T-cell (primary cell): ENCODE data around the gene CPPED1. TPM values are rescaled to one million over a fixed set of nuclear protein-coding genes. Genes with fewer than 3 reads are reported as not detected.
A peak's percentile ranks its signal among the peaks of the same experiment; 100 is the strongest.

Experiments used
- ATAC-seq, 4 experiments: fragments of 200-7000 bp in 3 of 4; fragments of 150-1000 bp in 1 of 4; cut with Tn5 transposase; replicated peaks in 1 of 4; 1 replicate in 3 of 4; 2 replicates in 1 of 4; pipeline ENCODE4 v1.10.0; 2021; ENCODE audit warnings: moderate library complexity in 3 of 4, mild to moderate bottlenecking in 2 of 4, moderate number of reproducible peaks in 1 of 4
- CTCF ChIA-PET, 2 donors: fragments of 300-600 bp; sonication (Branson Sonifier 250); formaldehyde crosslinking; loops; one replicate each; lab custom pipeline; 2022; ENCODE audit warnings: antibody characterized with exemption in 2 of 2; lab: Charles Lee
- POLR2A ChIA-PET, 2 donors: fragments of 300-600 bp; sonication (Branson Sonifier 250); formaldehyde crosslinking; loops; one replicate each; lab custom pipeline; 2022; ENCODE audit warnings: antibody characterized with exemption in 2 of 2; lab: Charles Lee
- DNase-seq, 35 experiments: peaks; one replicate each; pipeline versions ENCODE4 v3.0.0 to v3.0.0-alpha.2; 2013 to 2023
- H3K27ac ChIP-seq: one replicate; pipeline ENCODE4 v1.5.1; 2013; ENCODE audit warnings: low read length
- H3K27me3 ChIP-seq, 2 experiments: replicated peaks in 1 of 2; 1 replicate in 1 of 2; 2 replicates in 1 of 2; pipeline versions ENCODE4 v1.6.1 to v1.7.0; 2013; ENCODE audit warnings: low read length in 1 of 2, mixed read lengths in 1 of 2; ENCODE audit not compliant: control insufficient read depth in 2 of 2, insufficient read depth in 2 of 2; ENCODE audit errors: extremely low read depth in 1 of 2
- H3K36me3 ChIP-seq, 2 donors: 1 replicate in 1 of 2; 2 replicates in 1 of 2; pipeline versions ENCODE4 v1.6.1 to v1.7.0; 2013; ENCODE audit warnings: low read length in 1 of 2; ENCODE audit not compliant: control insufficient read depth in 2 of 2, insufficient read depth in 1 of 2; ENCODE audit errors: extremely low read depth in 1 of 2
- H3K4me1 ChIP-seq, 2 experiments: 1 replicate in 1 of 2; 2 replicates in 1 of 2; pipeline versions ENCODE4 v1.6.1 to v1.7.0; 2013; ENCODE audit warnings: low read length in 2 of 2, mixed read lengths in 1 of 2; ENCODE audit not compliant: insufficient read depth in 2 of 2, control insufficient read depth in 1 of 2; ENCODE audit errors: extremely low read depth in 1 of 2
- H3K4me3 ChIP-seq, 2 donors: 1 replicate in 1 of 2; 2 replicates in 1 of 2; pipeline versions ENCODE4 v1.5.1 to v1.7.0; 2013; ENCODE audit warnings: mild to moderate bottlenecking in 2 of 2, low read length in 1 of 2, moderate library complexity in 1 of 2; ENCODE audit not compliant: control insufficient read depth in 1 of 2; ENCODE audit errors: extremely low read depth in 1 of 2
- H3K9me3 ChIP-seq: 2 replicates; pipeline ENCODE4 v1.7.0; 2013
- H3K27ac Mint-ChIP-seq, 2 donors: one replicate each; pipeline ENCODE4 v1.8.0; 2020 to 2021; ENCODE audit warnings: mild to moderate bottlenecking in 2 of 2, mixed read lengths in 2 of 2
- H3K27me3 Mint-ChIP-seq, 2 donors: one replicate each; pipeline ENCODE4 v1.8.0; 2021 to 2022; ENCODE audit warnings: mixed read lengths in 2 of 2
- H3K36me3 Mint-ChIP-seq: one replicate; pipeline ENCODE4 v1.8.0; 2021; ENCODE audit warnings: mixed read lengths
- H3K4me1 Mint-ChIP-seq, 3 donors: one replicate each; pipeline ENCODE4 v1.8.0; 2020 to 2022; ENCODE audit warnings: mixed read lengths in 3 of 3, mild to moderate bottlenecking in 1 of 3
- H3K4me3 Mint-ChIP-seq, 3 donors: one replicate each; pipeline ENCODE4 v1.8.0; 2020 to 2022; ENCODE audit warnings: mild to moderate bottlenecking in 3 of 3, mixed read lengths in 3 of 3, moderate library complexity in 3 of 3
- H3K9me3 Mint-ChIP-seq, 3 donors: one replicate each; pipeline ENCODE4 v1.8.0; 2020 to 2022; ENCODE audit warnings: mixed read lengths in 3 of 3
- WGBS: methylation state at CpG from one replicate; pipeline ENCODE4 v1.1.5; 2013; ENCODE audit warnings: missing lambda C conversion rate; ENCODE audit not compliant: insufficient coverage; 5-methylcytosine and 5-hydroxymethylcytosine counted together
- total RNA-seq, 35 experiments: library from RNA in 6 of 35; stranded (reverse) in 6 of 35; fragments of 120-200 nt in 1 of 35; gene quantifications; one replicate each; pipeline versions ENCODE4 v1.2.1 to v1.2.4 and lab custom pipeline; 2013 to 2026

CPPED1 gene
- total RNA-seq, 5 donors from 2014 or later (not counting 1 experiment from before 2014, with no cell fraction given), result 2.9 to 9.2 (median 7.5) TPM

- DNase-seq (no peak), ATAC-seq (no peak)
- H3K4me3 Mint-ChIP-seq, result no peak overlapping the region
- H3K36me3 ChIP-seq, result no peaks in the 10 kb centered on the region
- H3K36me3 Mint-ChIP-seq, result no peaks in the 10 kb centered on the region
- WGBS, result 70% methylated on average over 7 of the region's 10 CpGs
- ChIA-PET CTCF (interaction anchor here in 1 of 2 donors (1.8 kb wide), 1 partner anchor 16 kb away, joined by 10 read pairs; no protein-coding TSS in a partner anchor), POLR2A (no interaction called here)
- no peaks in the 10 kb centered on the region for H3K4me1 ChIP-seq
- H3K27me3 ChIP-seq, result peaks cover 0 to 30% of the 10 kb centered on the region in 2 experiments
- peaks cover 0 to 5% (median 0%) of the 10 kb centered on the region in 3 donors for H3K9me3 Mint-ChIP-seq
- H3K27ac Mint-ChIP-seq, result no peak overlapping the region
- H3K27ac ChIP-seq, result no peak overlapping the region
- no peak overlapping the region for H3K4me3 ChIP-seq
- peaks cover 0 to 7% (median 0%) of the 10 kb centered on the region in 3 donors for H3K4me1 Mint-ChIP-seq
- peaks cover 5 to 31% of the 10 kb centered on the region in 2 donors for H3K27me3 Mint-ChIP-seq
- H3K9me3 ChIP-seq, result no peaks in the 10 kb centered on the region
Observed at GRCh38 chr16:12833926-12834325, 30.2 kb upstream of the CPPED1 start.

- CTCF ChIA-PET, result interaction anchor here (0.6 to 0.7 kb wide), 2 partner anchors 734 to 1909 kb away, joined by 3 read pairs; no protein-coding TSS in a partner anchor
- Mint-ChIP-seq H3K4me3 (no peak overlapping the region), H3K4me1 (no peaks in the 10 kb centered on the region), H3K36me3 (no peaks in the 10 kb centered on the region), H3K27me3 (peaks cover 5 to 15% of the 10 kb centered on the region in 2 donors), H3K27ac (no peak overlapping the region), H3K9me3 (no peaks in the 10 kb centered on the region)
- peaks cover 0 to 19% of the 10 kb centered on the region in 2 experiments for H3K27me3 ChIP-seq
- H3K27ac ChIP-seq, result no peak overlapping the region
- POLR2A ChIA-PET, result no interaction called here
- H3K4me3 ChIP-seq, result no peak overlapping the region
- H3K9me3 ChIP-seq, result no peaks in the 10 kb centered on the region
- no peaks in the 10 kb centered on the region for H3K4me1 ChIP-seq
- H3K36me3 ChIP-seq, result no peaks in the 10 kb centered on the region
- ATAC-seq (no peak), DNase-seq (no peak)
- WGBS, result 86% methylated on average over 6 of the region's 11 CpGs
Observed at GRCh38 chr16:12829096-12829888, 25.6 kb upstream of the CPPED1 start.

GRCh38 chr16:12828206-12828605 lies 24.5 kb upstream of the CPPED1 start:
- Mint-ChIP-seq H3K4me1 (no peaks in the 10 kb centered on the region), H3K27ac (no peak overlapping the region), H3K27me3 (peaks cover 5 to 9% of the 10 kb centered on the region in 2 donors), H3K9me3 (no peaks in the 10 kb centered on the region), H3K36me3 (no peaks in the 10 kb centered on the region), H3K4me3 (no peak overlapping the region)
- peaks cover 0 to 15% of the 10 kb centered on the region in 2 experiments for H3K27me3 ChIP-seq
- no peaks in the 10 kb centered on the region for H3K4me1 ChIP-seq
- ChIA-PET POLR2A (interaction anchor here in 1 of 2 donors (0.6 kb wide), 1 partner anchor 906 kb away, joined by 4 read pairs; no protein-coding TSS in a partner anchor), CTCF (no interaction called here)
- ATAC-seq (no peak), DNase-seq (no peak)
- no peak overlapping the region for H3K4me3 ChIP-seq
- H3K9me3 ChIP-seq, result no peaks in the 10 kb centered on the region
- no peak overlapping the region for H3K27ac ChIP-seq
- no peaks in the 10 kb centered on the region for H3K36me3 ChIP-seq

- no peak for DNase-seq
- H3K9me3 ChIP-seq, result no peaks in the 10 kb centered on the region
- ChIA-PET POLR2A (interaction anchor here in 1 of 2 donors (0.7 kb wide), 1 partner anchor 26 kb away, joined by 3 read pairs; no protein-coding TSS in a partner anchor), CTCF (no interaction called here)
- no peak for ATAC-seq
- no peaks in the 10 kb centered on the region for H3K9me3 Mint-ChIP-seq
- H3K27me3 Mint-ChIP-seq, result peaks cover 5 to 8% of the 10 kb centered on the region in 2 donors
- no peaks in the 10 kb centered on the region for H3K4me1 Mint-ChIP-seq
- no peak overlapping the region for H3K27ac ChIP-seq
- H3K4me3 ChIP-seq, result no peak overlapping the region
- H3K36me3 Mint-ChIP-seq, result no peaks in the 10 kb centered on the region
- no peak overlapping the region for H3K27ac Mint-ChIP-seq
- H3K4me3 Mint-ChIP-seq, result no peak overlapping the region
- H3K36me3 ChIP-seq, result no peaks in the 10 kb centered on the region
- peaks cover 0 to 7% of the 10 kb centered on the region in 2 experiments for H3K27me3 ChIP-seq
- H3K4me1 ChIP-seq, result no peaks in the 10 kb centered on the region
- 29% methylated on average over 1 of the region's 3 CpGs for WGBS
Observed at GRCh38 chr16:12826559-12826958, 22.9 kb upstream of the CPPED1 start.

- Histone ChIP-seq H3K9me3 (no peaks in the 10 kb centered on the region), H3K36me3 (no peaks in the 10 kb centered on the region), H3K27me3 (no peaks in the 10 kb centered on the region), H3K27ac (no peak overlapping the region), H3K4me1 (peaks cover 0 to 3% of the 10 kb centered on the region in 2 experiments), H3K4me3 (no peak overlapping the region)
- Mint-ChIP-seq H3K27me3 (no peaks in the 10 kb centered on the region), H3K4me1 (peaks cover 0 to 4% (median 2%) of the 10 kb centered on the region in 3 donors), H3K36me3 (no peaks in the 10 kb centered on the region), H3K27ac (no peak overlapping the region), H3K4me3 (no peak overlapping the region), H3K9me3 (no peaks in the 10 kb centered on the region)
- ChIA-PET CTCF (interaction anchor here (0.6 to 1.9 kb wide), 4 partner anchors 14 to 724 kb away, joined by 3 to 10 read pairs (median 4); no protein-coding TSS in a partner anchor), POLR2A (no interaction called here)
- DNase-seq (peak; percentile 21 to 81 (median 64)), ATAC-seq (peak; percentile 58 to 75 (median 66))
- WGBS, result 38% methylated on average over 4 of the region's 18 CpGs
Observed at GRCh38 chr16:12819126-12820117, 15.7 kb upstream of the CPPED1 start.

GRCh38 chr16:12818326-12818725 lies 14.6 kb upstream of the CPPED1 start:
- 75% methylated on average over 2 of the region's 4 CpGs for WGBS
- Mint-ChIP-seq H3K4me1 (peaks cover 0 to 4% (median 2%) of the 10 kb centered on the region in 3 donors), H3K27me3 (no peaks in the 10 kb centered on the region), H3K4me3 (no peak overlapping the region), H3K36me3 (no peaks in the 10 kb centered on the region), H3K27ac (no peak overlapping the region), H3K9me3 (no peaks in the 10 kb centered on the region)
- Histone ChIP-seq H3K27me3 (no peaks in the 10 kb centered on the region), H3K36me3 (no peaks in the 10 kb centered on the region), H3K4me1 (peaks cover 0 to 3% of the 10 kb centered on the region in 2 experiments), H3K27ac (no peak overlapping the region), H3K9me3 (no peaks in the 10 kb centered on the region), H3K4me3 (no peak overlapping the region)
- ChIA-PET POLR2A (no interaction called here), CTCF (interaction anchor here (0.9 to 1.9 kb wide), 4 partner anchors 15 to 723 kb away, joined by 3 to 10 read pairs (median 7); no protein-coding TSS in a partner anchor)
- ATAC-seq (no peak), DNase-seq (no peak)
